Thyroid gland (tissue), 4 donors: ENCODE results near the gene RGS19.

Experiments
- CTCF ChIP-seq, 6 experiments: fragments of 200-600 bp in 3 of 6; fragments of 450-650 bp in 3 of 6; sonication (generic) in 3 of 6; IDR thresholded peaks; one replicate each; pipeline ENCODE4 v1.5.1; 2016 to 2019; ENCODE audit warnings: antibody characterized with exemption in 6 of 6, mild to moderate bottlenecking in 2 of 6, inconsistent platforms in 1 of 6, moderate library complexity in 1 of 6
- POLR2A ChIP-seq, 2 donors: fragments of 450-650 bp; IDR thresholded peaks; one replicate each; pipeline ENCODE4 v1.6.1; 2017; ENCODE audit warnings: antibody characterized with exemption in 2 of 2, mild to moderate bottlenecking in 2 of 2, moderate library complexity in 1 of 2

- TF ChIP-seq POLR2A (IDR thresholded peaks at IDR 0.05), result no peak
- no peak for TF ChIP-seq CTCF (IDR thresholded peaks at IDR 0.05)
Measured at GRCh38 chr20:64033981-64034493, 45.3 kb downstream of the RGS19 start.
